Transverse colon (tissue), 4 donors: ENCODE results near the gene ANKRD11. TPM values are rescaled to one million over a fixed set of nuclear protein-coding genes. Genes with fewer than 3 reads are reported as not detected.

ENCODE experiments used
- DNase-seq: peaks from one replicate; pipeline ENCODE4 v3.0.0-alpha.2; 2019
- H3K27ac ChIP-seq, 4 donors: fragments of 200-600 bp; sonication (generic); 2 replicates each; pipeline ENCODE4 v1.5.1; 2016 to 2018; ENCODE audit warnings: inconsistent platforms in 4 of 4
- H3K27me3 ChIP-seq: fragments of 200-600 bp; sonication (generic); 2 replicates; pipeline ENCODE4 v1.5.1; 2017; ENCODE audit warnings: inconsistent platforms
- H3K36me3 ChIP-seq, 4 donors: fragments of 200-600 bp; sonication (generic); 2 replicates each; pipeline ENCODE4 v1.5.1; 2017 to 2019; ENCODE audit warnings: inconsistent platforms in 4 of 4
- H3K4me1 ChIP-seq, 4 donors: fragments of 200-600 bp; sonication (generic); 2 replicates each; pipeline ENCODE4 v1.5.1; 2017 to 2020; ENCODE audit warnings: inconsistent platforms in 4 of 4
- H3K4me3 ChIP-seq, 4 donors: fragments of 200-600 bp; sonication (generic); 1 replicate in 1 of 4; 2 replicates in 3 of 4; pipeline versions ENCODE4 v1.5.1 to v1.6.1; 2017 to 2019; ENCODE audit warnings: inconsistent platforms in 4 of 4
- H3K9me3 ChIP-seq, 2 donors: fragments of 200-600 bp; sonication (generic); 2 replicates each; pipeline ENCODE4 v1.5.1; 2017 to 2019; ENCODE audit warnings: inconsistent platforms in 2 of 2
- EP300 ChIP-seq: sonication (generic); formaldehyde crosslinking; IDR thresholded peaks from one replicate; pipeline ENCODE4 v1.6.1; 2017; ENCODE audit warnings: antibody characterized with exemption, low read depth
- POLR2A ChIP-seq: fragments of 450-650 bp; IDR thresholded peaks from one replicate; pipeline ENCODE4 v1.6.1; 2016; ENCODE audit warnings: antibody characterized with exemption, mild to moderate bottlenecking, moderate library complexity
- POLR2AphosphoS5 ChIP-seq, 3 donors: sonication (generic); formaldehyde crosslinking; IDR thresholded peaks; one replicate each; pipeline ENCODE4 v1.6.1; 2016; ENCODE audit warnings: antibody characterized with exemption in 3 of 3
- WGBS, 2 donors: methylation state at CpG; one replicate each; pipeline ENCODE4 v1.1.5; 2018; ENCODE audit warnings: low coverage in 1 of 2; 5-methylcytosine and 5-hydroxymethylcytosine counted together
- in situ Hi-C, 4 donors: fragments of 200-750 bp; cut with MboI; loops; one replicate each; pipeline versions ENCODE4 v1.15.0 to v1.15.1; 2017; ENCODE audit warnings: low sequenced_read_pairs in 3 of 4, low pct_ligation_motif_present in 1 of 4, low pct_unique_long_range_greater_than_20kb in 1 of 4
- intact Hi-C: fragments of 100-400 bp; cut with DNase I; formaldehyde crosslinking; loops from one replicate; pipeline ENCODE4 v1.15.1; 2023; ENCODE audit warnings: low total_unique reads
- total RNA-seq, 4 donors: library from RNA; depleted of rRNA; stranded (reverse); fragments of >200 nt; gene quantifications; one replicate each; pipeline ENCODE4 v1.1.0, GENCODE V29; 2016
- TF ChIP-seq, protein P1 (sequence below), 5 experiments: fragments of 200-600 bp in 3 of 5; fragments of 450-650 bp in 2 of 5; sonication (generic) in 3 of 5; IDR thresholded peaks; 1 replicate in 2 of 5; 2 replicates in 3 of 5; pipeline ENCODE4 v1.5.1; 2016 to 2017; ENCODE audit warnings: antibody characterized with exemption in 5 of 5, inconsistent platforms in 3 of 5, mild to moderate bottlenecking in 2 of 5, moderate library complexity in 1 of 5

Gene ANKRD11
- total RNA-seq, 4 donors from 2014 or later, result 109 to 281 (median 142) TPM

DNA sequence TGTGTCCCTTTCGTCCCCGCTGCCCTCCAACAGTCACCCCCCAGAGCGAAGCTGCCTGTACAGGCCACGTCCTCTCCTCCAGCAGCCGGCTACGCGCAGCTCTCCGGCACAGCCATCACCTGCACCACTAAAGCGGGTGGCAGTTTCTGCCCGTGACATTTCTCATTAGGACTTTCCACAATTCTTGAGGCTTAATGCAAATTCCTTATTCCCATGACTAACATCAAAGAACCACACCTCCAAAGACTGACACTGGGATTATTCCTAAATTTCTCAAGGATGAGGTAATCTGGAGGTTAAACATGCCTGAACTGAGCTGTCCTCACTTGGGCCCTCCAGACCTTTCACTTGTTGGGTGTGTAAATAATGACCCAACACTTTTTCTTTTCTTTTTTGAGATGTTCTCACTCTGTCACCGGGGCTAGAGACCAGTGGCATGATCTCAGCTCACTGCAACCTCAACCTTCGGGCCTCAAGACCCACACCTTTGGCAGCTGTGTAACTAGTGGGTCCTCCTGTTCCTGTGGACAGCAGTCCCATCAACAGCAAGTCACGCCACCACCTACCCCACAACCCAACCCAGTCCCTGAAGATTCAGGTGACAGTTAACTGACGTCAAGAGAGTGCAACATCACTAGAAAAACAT, 11.7 kb downstream of the ANKRD11 start:
- WGBS, 2 donors, result 87 to 90% methylated on average over 10 to 14 of the region's 14 CpGs
- H3K27ac ChIP-seq, result no peak overlapping the region
- H3K4me3 ChIP-seq, result no peak overlapping the region
- in situ Hi-C loops (no loop called here), intact Hi-C loops (no loop called here)
- H3K9me3 ChIP-seq, result no peaks in the 10 kb centered on the region
- peaks cover 47 to 89% (median 65%) of the 10 kb centered on the region in 4 donors for H3K4me1 ChIP-seq
- no peaks in the 10 kb centered on the region for H3K36me3 ChIP-seq
- no peak for DNase-seq
- TF ChIP-seq POLR2A (no peak), POLR2AphosphoS5 (IDR thresholded peaks at IDR 0.05) (no peak), EP300 (no peak)
- TF ChIP-seq, protein P1, sequence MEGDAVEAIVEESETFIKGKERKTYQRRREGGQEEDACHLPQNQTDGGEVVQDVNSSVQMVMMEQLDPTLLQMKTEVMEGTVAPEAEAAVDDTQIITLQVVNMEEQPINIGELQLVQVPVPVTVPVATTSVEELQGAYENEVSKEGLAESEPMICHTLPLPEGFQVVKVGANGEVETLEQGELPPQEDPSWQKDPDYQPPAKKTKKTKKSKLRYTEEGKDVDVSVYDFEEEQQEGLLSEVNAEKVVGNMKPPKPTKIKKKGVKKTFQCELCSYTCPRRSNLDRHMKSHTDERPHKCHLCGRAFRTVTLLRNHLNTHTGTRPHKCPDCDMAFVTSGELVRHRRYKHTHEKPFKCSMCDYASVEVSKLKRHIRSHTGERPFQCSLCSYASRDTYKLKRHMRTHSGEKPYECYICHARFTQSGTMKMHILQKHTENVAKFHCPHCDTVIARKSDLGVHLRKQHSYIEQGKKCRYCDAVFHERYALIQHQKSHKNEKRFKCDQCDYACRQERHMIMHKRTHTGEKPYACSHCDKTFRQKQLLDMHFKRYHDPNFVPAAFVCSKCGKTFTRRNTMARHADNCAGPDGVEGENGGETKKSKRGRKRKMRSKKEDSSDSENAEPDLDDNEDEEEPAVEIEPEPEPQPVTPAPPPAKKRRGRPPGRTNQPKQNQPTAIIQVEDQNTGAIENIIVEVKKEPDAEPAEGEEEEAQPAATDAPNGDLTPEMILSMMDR (IDR thresholded peaks at IDR 0.05), result no peak
- H3K27me3 ChIP-seq, result no peaks in the 10 kb centered on the region

- in situ Hi-C loops, result no loop called here
- TF ChIP-seq POLR2AphosphoS5 (IDR thresholded peaks at IDR 0.05), result no peak
- TF ChIP-seq POLR2A, result no peak
- TF ChIP-seq EP300, result no peak
- TF ChIP-seq, protein P1 (IDR thresholded peaks at IDR 0.05), result no peak
- H3K9me3 ChIP-seq, result no peaks in the 10 kb centered on the region
- no peak overlapping the region for H3K27ac ChIP-seq
- H3K27me3 ChIP-seq, result no peaks in the 10 kb centered on the region
- H3K4me1 ChIP-seq, result peaks cover 35 to 89% (median 64%) of the 10 kb centered on the region in 4 donors
- DNase-seq, result no peak
- H3K36me3 ChIP-seq, result no peaks in the 10 kb centered on the region
- intact Hi-C loops, result no loop called here
- WGBS, 2 donors, result 80% methylated on average over 3 to 10 of the region's 10 CpGs
- no peak overlapping the region for H3K4me3 ChIP-seq
Measured at GRCh38 chr16:89476811-89477261, 13.5 kb downstream of the ANKRD11 start.

DNA sequence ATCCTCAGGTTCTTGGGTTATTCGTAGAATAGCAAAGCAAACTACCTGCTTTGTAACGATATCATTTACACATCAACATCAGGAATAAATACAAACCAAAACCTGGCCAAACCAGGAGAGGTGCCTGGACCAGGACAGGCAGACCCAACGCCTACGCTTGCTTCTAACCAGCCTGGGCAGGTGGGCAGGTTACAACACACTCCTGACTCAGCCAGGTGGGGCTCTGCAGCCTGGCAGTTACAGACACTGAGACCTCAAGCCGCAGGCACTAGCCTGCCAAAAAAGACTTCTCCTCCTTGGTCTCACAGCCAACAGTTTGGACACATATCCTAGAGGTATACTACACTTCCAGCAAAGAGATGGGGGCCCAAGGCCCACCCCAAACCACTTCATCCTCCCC, 14.0 kb downstream of the ANKRD11 start:
- in situ Hi-C loops (no loop called here), intact Hi-C loops (no loop called here)
- Histone ChIP-seq H3K27me3 (no peaks in the 10 kb centered on the region), H3K4me3 (no peak overlapping the region), H3K9me3 (no peaks in the 10 kb centered on the region), H3K36me3 (no peaks in the 10 kb centered on the region), H3K27ac (no peak overlapping the region), H3K4me1 (peaks cover 30 to 88% (median 63%) of the 10 kb centered on the region in 4 donors)
- TF ChIP-seq, protein P1 (IDR thresholded peaks at IDR 0.05), result no peak
- no peak for TF ChIP-seq POLR2A
- TF ChIP-seq POLR2AphosphoS5 (IDR thresholded peaks at IDR 0.05), result no peak
- no peak for TF ChIP-seq EP300
- WGBS, 2 donors, result 60 to 81% methylated on average over 1 to 5 of the region's 5 CpGs
- DNase-seq, result no peak

- Histone ChIP-seq H3K4me1 (peaks cover 27 to 88% (median 65%) of the 10 kb centered on the region in 4 donors), H3K36me3 (no peaks in the 10 kb centered on the region), H3K4me3 (no peak overlapping the region), H3K27ac (no peak overlapping the region), H3K9me3 (no peaks in the 10 kb centered on the region), H3K27me3 (no peaks in the 10 kb centered on the region)
- in situ Hi-C loops, result no loop called here
- 79 to 80% methylated on average over 3 to 5 of the region's 5 CpGs for WGBS, 2 donors
- DNase-seq, result no peak
- TF ChIP-seq POLR2AphosphoS5 (IDR thresholded peaks at IDR 0.05) (no peak), POLR2A (no peak), EP300 (no peak)
- TF ChIP-seq, protein P1 (IDR thresholded peaks at IDR 0.05), result no peak
- intact Hi-C loops, result no loop called here
Measured at GRCh38 chr16:89475144-89475543, 15.2 kb downstream of the ANKRD11 start.
